ENCODE results near the gene GABRD.

Gene GABRD

GRCh38 chr1:2018217-2019171 is 651 bp upstream of the GABRD start:
- DNase-seq (ENCODE audit: low read depth in 2 of 2): no peak

- no peak for DNase-seq (ENCODE audit: low read depth in 2 of 2)
Measured at GRCh38 chr1:2019571-2020309, 595 bp downstream of the GABRD start.

- no peak for DNase-seq (ENCODE audit: low read depth in 2 of 2)
Measured at GRCh38 chr1:2020310-2020655, 1.1 kb downstream of the GABRD start.

GRCh38 chr1:2021550-2021949 is 2.4 kb downstream of the GABRD start:
- no peak for DNase-seq (ENCODE audit: low read depth in 2 of 2)

- DNase-seq (ENCODE audit: low read depth in 2 of 2): no peak
Measured at GRCh38 chr1:2022063-2022770, 3.1 kb downstream of the GABRD start.

DNA sequence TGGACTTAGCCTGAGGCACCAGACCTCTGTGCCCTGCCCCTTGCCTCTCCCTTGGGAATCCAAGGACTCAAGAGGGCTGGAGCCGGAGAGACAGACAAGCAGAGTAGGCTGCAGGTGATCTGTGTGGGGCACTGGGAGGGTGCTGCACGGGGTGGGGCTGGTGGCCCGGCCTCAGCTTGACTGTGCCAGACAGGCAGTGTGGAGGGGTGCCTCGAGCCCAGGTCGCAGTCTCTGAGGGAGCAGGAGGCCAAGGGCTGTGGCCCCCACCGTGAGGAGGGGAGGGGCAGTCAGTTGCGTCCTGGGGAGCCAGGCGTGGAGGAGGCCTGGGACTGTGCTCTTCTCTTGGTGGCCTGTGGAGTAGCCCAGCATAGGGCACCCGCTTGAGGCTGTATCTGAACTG is 4.0 kb downstream of the GABRD start:
- DNase-seq (ENCODE audit: low read depth in 2 of 2): no peak

- DNase-seq (ENCODE audit: low read depth in 2 of 2): no peak
Measured at GRCh38 chr1:2024451-2024850, 5.3 kb downstream of the GABRD start.

GRCh38 chr1:2024887-2025286 is 5.7 kb downstream of the GABRD start:
- no peak for DNase-seq (ENCODE audit: low read depth in 2 of 2)

DNA sequence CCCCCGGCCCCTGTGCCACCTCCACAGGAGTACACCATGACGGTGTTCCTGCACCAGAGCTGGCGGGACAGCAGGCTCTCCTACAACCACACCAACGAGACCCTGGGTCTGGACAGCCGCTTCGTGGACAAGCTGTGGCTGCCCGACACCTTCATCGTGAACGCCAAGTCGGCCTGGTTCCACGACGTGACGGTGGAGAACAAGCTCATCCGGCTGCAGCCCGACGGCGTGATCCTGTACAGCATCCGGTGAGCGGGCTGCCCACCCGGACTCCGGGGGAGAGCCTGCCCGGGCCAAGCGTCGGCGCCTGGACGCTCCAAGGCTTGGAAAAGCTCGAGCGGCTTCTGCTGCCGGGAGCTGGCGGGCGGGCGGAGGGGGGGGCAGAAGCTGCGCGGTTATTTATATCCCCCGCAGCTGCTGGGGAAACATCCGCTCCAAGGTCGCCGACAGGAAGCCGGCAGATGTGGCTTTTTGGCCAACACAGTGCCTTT is 6.4 kb downstream of the GABRD start:
- DNase-seq (ENCODE audit: low read depth in 2 of 2): no peak

DNA sequence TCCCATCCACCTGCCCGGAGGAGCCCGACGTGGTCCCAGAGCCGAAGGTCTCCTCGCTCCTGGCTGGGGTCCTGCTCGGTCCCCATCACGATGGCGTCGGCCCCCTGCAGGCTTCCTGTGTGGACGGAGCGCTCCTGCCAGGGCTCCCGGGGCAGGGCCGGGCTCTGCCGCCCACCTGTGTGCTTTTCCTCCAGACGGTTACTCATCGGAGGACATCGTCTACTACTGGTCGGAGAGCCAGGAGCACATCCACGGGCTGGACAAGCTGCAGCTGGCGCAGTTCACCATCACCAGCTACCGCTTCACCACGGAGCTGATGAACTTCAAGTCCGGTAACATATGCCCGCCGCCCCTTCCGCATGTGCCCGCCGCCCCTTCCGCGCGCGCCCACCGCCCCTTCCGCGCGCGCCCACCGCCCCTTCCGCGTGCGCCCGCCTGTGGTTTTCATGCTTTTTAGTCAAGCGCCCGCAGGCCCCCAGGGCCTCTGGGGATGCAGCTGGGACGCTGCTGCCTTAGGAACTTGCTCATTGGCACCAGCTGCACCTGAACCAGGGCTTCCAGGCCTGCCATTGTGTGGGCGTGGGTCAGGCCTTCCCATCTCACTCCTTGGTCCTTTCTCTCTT is 8.9 kb downstream of the GABRD start:
- DNase-seq (ENCODE audit: low read depth in 2 of 2): no peak

DNA sequence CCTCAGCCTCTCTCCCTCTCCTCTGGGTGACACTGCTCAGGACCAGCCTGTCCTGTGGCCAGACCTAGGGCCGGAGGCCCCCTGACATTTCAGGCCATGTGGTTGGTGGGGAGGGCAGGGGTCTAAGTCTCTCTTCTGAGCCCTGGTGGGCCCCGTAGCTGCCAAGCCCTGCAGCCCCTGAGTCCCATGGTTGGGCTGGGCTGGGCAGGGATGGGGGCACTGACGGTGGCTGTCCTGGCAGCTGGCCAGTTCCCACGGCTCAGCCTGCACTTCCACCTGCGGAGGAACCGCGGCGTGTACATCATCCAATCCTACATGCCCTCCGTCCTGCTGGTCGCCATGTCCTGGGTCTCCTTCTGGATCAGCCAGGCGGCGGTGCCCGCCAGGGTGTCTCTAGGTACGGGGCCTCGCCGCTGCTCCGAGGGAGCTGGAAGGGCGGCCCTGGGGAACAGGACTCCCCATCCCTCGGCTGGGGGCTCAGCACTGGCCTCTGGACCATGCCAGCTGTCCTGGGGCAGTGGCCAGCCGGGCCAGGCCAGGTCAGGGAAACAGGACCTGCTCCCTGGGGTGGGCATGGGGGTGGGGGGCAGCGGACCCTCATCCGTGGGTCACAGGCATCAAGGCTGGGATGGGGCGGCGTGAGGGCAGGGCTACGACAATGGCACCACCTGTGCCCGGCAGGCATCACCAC is 9.9 kb downstream of the GABRD start:
- no peak for DNase-seq (ENCODE audit: low read depth in 2 of 2)

- no peak for DNase-seq (ENCODE audit: low read depth in 2 of 2)
Measured at GRCh38 chr1:2029561-2029960, 10.4 kb downstream of the GABRD start.

DNA sequence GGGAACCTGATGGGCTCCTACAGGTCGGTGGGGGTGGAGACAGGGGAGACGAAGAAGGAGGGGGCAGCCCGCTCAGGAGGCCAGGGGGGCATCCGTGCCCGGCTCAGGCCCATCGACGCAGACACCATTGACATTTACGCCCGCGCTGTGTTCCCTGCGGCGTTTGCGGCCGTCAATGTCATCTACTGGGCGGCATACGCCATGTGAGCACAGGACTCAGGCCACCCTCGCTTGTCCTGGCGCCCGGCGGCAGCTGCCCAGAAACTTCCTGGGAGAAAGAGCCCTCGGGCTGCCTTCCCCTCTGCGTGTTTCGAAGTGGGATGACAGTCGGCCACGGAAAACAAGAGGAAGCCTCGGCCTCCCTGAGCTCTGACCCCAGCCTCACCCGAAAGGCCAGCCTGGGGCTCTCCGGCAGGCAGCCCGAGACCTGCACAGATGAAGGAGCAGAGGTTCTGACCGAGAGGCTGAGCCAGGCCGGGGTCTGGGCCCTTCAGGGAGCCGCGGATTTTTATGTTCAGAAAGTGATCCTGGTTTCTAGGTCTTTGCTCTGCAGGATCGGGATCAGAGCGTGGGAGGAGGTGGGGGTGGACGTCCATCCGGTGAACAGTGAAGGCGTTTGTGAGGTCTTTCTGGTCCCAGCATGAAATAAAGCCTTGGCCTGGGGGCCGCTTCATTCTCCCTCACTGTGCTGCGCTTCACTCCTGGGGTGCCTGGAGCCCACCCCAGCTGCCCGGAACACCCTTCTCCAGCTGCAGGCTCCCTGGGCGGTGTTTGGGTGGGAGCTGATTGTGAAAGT is 11.1 kb downstream of the GABRD start:
- no peak for DNase-seq (ENCODE audit: low read depth in 2 of 2)

DNA sequence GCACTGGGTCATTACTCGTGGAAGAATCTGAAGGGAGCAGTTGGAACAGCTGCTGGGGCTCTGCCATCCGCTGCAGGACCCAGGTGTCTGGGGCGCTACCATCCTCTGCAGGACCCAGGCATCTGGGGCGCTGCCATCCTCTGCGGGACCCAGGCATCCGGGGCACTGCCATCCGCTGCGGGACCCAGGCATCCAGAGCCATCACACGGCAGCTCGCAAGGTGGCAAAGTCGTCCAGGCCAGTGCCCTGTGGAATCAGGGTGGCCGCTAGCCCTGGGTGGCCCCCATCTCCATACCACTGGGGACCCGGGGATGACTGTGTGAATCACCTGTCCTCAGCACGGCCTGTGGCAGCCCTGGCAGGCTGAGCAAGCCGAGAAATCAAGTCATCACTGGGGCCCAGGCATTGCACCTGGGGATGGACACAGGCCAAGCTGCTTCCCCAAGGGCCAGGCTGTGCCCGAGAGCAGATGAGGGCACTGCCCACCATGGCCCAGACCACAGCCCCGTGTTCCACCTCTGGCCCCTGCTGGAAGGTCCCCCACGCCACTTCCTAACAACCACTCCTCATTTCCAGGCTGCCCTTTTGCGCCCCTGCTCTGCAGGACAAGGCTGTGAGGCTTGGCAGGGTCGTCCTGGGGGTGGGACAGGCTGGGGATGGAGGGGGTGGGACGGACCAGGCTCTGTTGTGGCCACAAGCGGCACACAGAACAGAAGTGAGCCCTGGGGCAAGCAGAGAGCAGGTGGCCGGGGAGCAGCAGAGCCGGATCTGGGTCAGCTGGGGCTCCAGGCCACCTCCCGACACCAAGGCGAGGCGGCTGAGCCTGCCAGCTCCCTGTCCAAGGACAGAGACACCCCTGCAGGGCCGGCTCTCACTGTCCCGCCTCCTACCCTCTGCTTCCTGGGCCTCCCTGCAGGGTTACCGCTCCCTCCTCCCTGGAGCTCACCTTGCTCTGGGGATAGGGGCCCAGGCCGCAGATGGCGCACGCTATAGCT is 12.7 kb downstream of the GABRD start:
- no peak for DNase-seq (ENCODE audit: low read depth in 2 of 2)

DNA sequence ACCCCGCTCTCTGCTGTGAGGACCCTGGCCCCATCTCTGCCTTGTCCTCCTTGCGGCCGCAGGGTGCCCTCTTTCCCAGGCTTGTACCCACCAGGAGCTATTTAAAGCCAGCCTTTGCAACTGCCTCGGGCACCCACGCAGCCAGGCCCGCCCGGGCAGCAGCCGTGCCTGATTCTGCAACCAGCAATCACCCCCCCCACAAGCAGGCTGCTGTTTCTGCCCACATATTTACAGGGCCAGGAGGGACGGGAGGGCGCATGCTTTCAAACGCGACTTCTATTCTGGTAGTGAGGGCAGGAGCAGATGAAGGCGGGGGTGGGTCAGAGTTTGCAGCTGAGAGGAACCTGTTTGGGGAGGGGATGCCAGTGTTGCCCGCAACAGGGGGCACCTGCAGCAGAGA is 13.6 kb downstream of the GABRD start:
- no peak for DNase-seq (ENCODE audit: low read depth in 2 of 2)

GRCh38 chr1:2033165-2033564 is 14.0 kb downstream of the GABRD start:
- DNase-seq (ENCODE audit: low read depth in 2 of 2): no peak

DNA sequence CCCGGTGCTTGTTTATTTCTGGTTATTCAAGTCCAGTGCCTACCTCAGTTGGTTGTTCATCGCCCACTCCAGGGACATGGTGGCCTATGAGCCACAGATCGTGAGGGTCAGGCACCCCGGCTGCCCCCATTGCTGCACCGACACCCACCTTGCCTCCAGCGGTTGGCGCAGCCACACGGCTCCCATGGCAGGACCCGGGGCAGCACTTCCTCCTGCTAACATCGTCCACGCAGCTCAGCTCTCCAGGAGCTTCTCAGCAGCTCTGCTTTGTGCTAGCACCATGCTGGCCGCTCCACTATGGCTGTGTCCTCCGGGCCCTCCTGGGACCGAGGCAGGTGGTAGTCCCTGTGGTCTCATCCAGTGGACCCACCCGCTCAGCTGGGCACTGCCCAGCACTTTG is 17.1 kb downstream of the GABRD start:
- DNase-seq (ENCODE audit: low read depth in 2 of 2): no peak

DNA sequence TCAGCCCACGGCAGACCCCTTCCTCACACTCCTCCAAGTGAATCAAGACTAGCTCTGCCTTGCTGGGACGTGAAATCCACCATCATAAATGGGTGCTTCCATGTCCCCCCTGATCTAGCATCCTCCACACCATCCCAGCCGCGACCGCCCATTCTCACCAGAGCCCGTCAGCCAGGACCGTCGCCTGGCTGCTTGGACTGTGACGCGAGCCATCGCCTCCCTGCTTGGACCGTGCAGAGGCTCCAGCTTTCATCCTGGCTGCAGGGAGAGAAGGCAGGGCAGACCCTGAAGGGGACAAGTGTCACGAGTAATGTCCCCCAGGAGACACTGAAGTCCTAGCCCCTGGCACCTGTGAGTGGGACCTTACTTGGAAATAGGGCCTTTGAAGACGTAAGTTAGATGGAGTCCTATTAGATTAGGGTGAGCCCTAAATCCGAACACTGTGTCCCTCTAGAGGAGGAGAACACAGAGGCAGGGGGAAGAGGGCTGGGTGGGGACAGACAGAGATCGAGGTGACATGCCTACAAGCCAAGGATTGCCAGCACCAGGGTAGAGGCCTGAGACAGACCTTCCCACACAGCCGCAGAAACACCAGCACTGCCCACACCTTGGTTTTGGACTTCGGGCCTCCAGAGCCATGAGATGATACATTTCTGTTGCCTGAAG is 18.3 kb downstream of the GABRD start:
- no peak for DNase-seq (ENCODE audit: low read depth in 2 of 2)

- no peak for DNase-seq (ENCODE audit: low read depth in 2 of 2)
Measured at GRCh38 chr1:2038229-2038628, 19.1 kb downstream of the GABRD start.
